Small intestine (tissue), 7 donors: ENCODE measurements around the gene KIR2DL1. TPM values are rescaled to one million over a fixed set of nuclear protein-coding genes. Genes with fewer than 3 reads are reported as not detected.
"Not testable (repeated sequence)": the region's sequence is repeated elsewhere in the genome, so short reads cannot be mapped to it uniquely, and the experiment has no call there.

Experiments used
- DNase-seq, 2 donors: peaks; one replicate each; pipeline versions ENCODE4 v3.0.0 to v3.0.0-alpha.2; 2013
- FAIRE-seq: peaks from 2 replicates; lab custom pipeline; 2012; peaks lifted over from hg19 to GRCh38; lab: Jason Lieb, UNC
- H3K27ac ChIP-seq, 3 donors: one replicate each; pipeline ENCODE4 v1.5.1; 2013; ENCODE audit warnings: low read length in 2 of 3, mild to moderate bottlenecking in 2 of 3, control low read depth in 1 of 3, inconsistent platforms in 1 of 3, low read depth in 1 of 3, moderate library complexity in 1 of 3
- H3K27me3 ChIP-seq, 3 donors: one replicate each; pipeline ENCODE4 v1.6.1; 2013; ENCODE audit warnings: low read length in 3 of 3, inconsistent platforms in 1 of 3; ENCODE audit not compliant: control insufficient read depth in 3 of 3, insufficient read depth in 3 of 3
- H3K36me3 ChIP-seq, 3 donors: one replicate each; pipeline ENCODE4 v1.6.1; 2013; ENCODE audit warnings: low read length in 3 of 3, inconsistent platforms in 1 of 3, low read depth in 1 of 3, mild to moderate bottlenecking in 1 of 3, moderate library complexity in 1 of 3; ENCODE audit not compliant: control insufficient read depth in 3 of 3, insufficient read depth in 2 of 3
- H3K4me1 ChIP-seq, 3 donors: one replicate each; pipeline ENCODE4 v1.6.1; 2013; ENCODE audit warnings: low read length in 2 of 3, inconsistent platforms in 1 of 3, low read depth in 1 of 3, mild to moderate bottlenecking in 1 of 3, moderate library complexity in 1 of 3; ENCODE audit not compliant: control insufficient read depth in 3 of 3, insufficient read depth in 2 of 3
- H3K4me3 ChIP-seq, 3 donors: one replicate each; pipeline ENCODE4 v1.5.1; 2013; ENCODE audit warnings: low read length in 3 of 3, control low read depth in 1 of 3, inconsistent platforms in 1 of 3, low read depth in 1 of 3, mild to moderate bottlenecking in 1 of 3, moderate library complexity in 1 of 3
- H3K9me3 ChIP-seq, 2 donors: one replicate each; pipeline ENCODE4 v1.6.1; 2013; ENCODE audit warnings: low read depth in 1 of 2, low read length in 1 of 2; ENCODE audit not compliant: control insufficient read depth in 2 of 2, insufficient read depth in 1 of 2
- WGBS, 3 donors: extraction: QIAGEN DNeasy Blood & Tissue Kit; methylation state at CpG; one replicate each; pipeline ENCODE4 v1.1.7; 2013; 5-methylcytosine and 5-hydroxymethylcytosine counted together
- polyA plus RNA-seq, 4 donors: library from polyadenylated mRNA; stranded (reverse) in 3 of 4; unstranded in 1 of 4; fragments of 200-250 nt in 3 of 4; fragments of 120-200 nt in 1 of 4; gene quantifications; one replicate each; pipeline versions ENCODE4 v1.2.1 to v1.2.3, GENCODE V29; 2013
- donor health status: healthy with polysubstance abuse.
- donor health status: control.
- donor health status: control.
- donor health status: Bipolar disorder and iron deficiency.
- donor health status: healthy.

Gene KIR2DL1
- polyA plus RNA-seq, 4 donors, result 0.04 to 0.07 TPM; not detected in 2

GRCh38 chr19:54756204-54757110 is 13.1 kb upstream of the KIR2DL1 start:
- H3K4me3 ChIP-seq, FAIRE-seq, DNase-seq, H3K36me3 ChIP-seq, H3K27me3 ChIP-seq, H3K27ac ChIP-seq, H3K4me1 ChIP-seq: not testable (repeated sequence)
- 73 to 80% (median 74%) methylated on average over 11 of the region's 12 CpGs for WGBS, 3 donors
- peaks cover 0 to 13% of the 10 kb centered on the region in 2 donors for H3K9me3 ChIP-seq

GRCh38 chr19:54758577-54758976 is 11.0 kb upstream of the KIR2DL1 start:
- H3K4me1 ChIP-seq, H3K27ac ChIP-seq, H3K27me3 ChIP-seq, DNase-seq, FAIRE-seq, H3K36me3 ChIP-seq, H3K4me3 ChIP-seq: not testable (repeated sequence)
- H3K9me3 ChIP-seq, result peaks cover 0 to 13% of the 10 kb centered on the region in 2 donors
- 54 to 59% (median 59%) methylated on average over 6 of the region's 6 CpGs for WGBS, 3 donors

GRCh38 chr19:54764219-54764618 is 5.4 kb upstream of the KIR2DL1 start:
- 73 to 79% (median 74%) methylated on average over 8 of the region's 8 CpGs for WGBS, 3 donors
- not testable (repeated sequence) for H3K36me3 ChIP-seq, H3K27me3 ChIP-seq, H3K4me3 ChIP-seq, H3K27ac ChIP-seq, H3K4me1 ChIP-seq, DNase-seq, FAIRE-seq, H3K9me3 ChIP-seq

- not testable (repeated sequence) for H3K4me1 ChIP-seq, DNase-seq, H3K27me3 ChIP-seq, H3K27ac ChIP-seq, FAIRE-seq, H3K4me3 ChIP-seq, H3K36me3 ChIP-seq
- 69 to 82% (median 73%) methylated on average over 4 of the region's 4 CpGs for WGBS, 3 donors
- H3K9me3 ChIP-seq, result peaks cover 0 to 15% of the 10 kb centered on the region in 2 donors
These were observed 3.1 kb upstream of the KIR2DL1 start for GRCh38 chr19:54766464-54766863.

GRCh38 chr19:54770511-54770910 is 918 bp downstream of the KIR2DL1 start:
- H3K4me3 ChIP-seq, H3K27ac ChIP-seq, H3K4me1 ChIP-seq, FAIRE-seq, H3K36me3 ChIP-seq, DNase-seq, H3K27me3 ChIP-seq: not testable (repeated sequence)
- peaks cover 0 to 28% of the 10 kb centered on the region in 2 donors for H3K9me3 ChIP-seq
- WGBS, 3 donors, result 77 to 88% (median 78%) methylated on average over 4 of the region's 4 CpGs

- WGBS, 3 donors, result 66 to 82% (median 75%) methylated on average over 12 to 14 of the region's 15 CpGs
- DNase-seq, H3K27ac ChIP-seq, H3K27me3 ChIP-seq, H3K4me1 ChIP-seq, H3K4me3 ChIP-seq, FAIRE-seq, H3K36me3 ChIP-seq: not testable (repeated sequence)
- H3K9me3 ChIP-seq, result peaks cover 0 to 28% of the 10 kb centered on the region in 2 donors
These were observed 1.7 kb downstream of the KIR2DL1 start for GRCh38 chr19:54771018-54771960.

- not testable (repeated sequence) for DNase-seq, H3K4me3 ChIP-seq, FAIRE-seq, H3K27me3 ChIP-seq, H3K36me3 ChIP-seq, H3K27ac ChIP-seq, H3K4me1 ChIP-seq
- H3K9me3 ChIP-seq, result peaks cover 0 to 28% of the 10 kb centered on the region in 2 donors
- 32 to 41% (median 34%) methylated on average over 2 of the region's 2 CpGs for WGBS, 3 donors
These were observed 3.1 kb downstream of the KIR2DL1 start for GRCh38 chr19:54772666-54773065.
